ENCODE data around the gene RPS6KA3. TPM values are rescaled to one million over a fixed set of nuclear protein-coding genes. Genes with fewer than 3 reads are reported as not detected.

The RPS6KA3 gene
- total RNA-seq, 1 experiment from 2014 or later = 14.6 TPM

DNA sequence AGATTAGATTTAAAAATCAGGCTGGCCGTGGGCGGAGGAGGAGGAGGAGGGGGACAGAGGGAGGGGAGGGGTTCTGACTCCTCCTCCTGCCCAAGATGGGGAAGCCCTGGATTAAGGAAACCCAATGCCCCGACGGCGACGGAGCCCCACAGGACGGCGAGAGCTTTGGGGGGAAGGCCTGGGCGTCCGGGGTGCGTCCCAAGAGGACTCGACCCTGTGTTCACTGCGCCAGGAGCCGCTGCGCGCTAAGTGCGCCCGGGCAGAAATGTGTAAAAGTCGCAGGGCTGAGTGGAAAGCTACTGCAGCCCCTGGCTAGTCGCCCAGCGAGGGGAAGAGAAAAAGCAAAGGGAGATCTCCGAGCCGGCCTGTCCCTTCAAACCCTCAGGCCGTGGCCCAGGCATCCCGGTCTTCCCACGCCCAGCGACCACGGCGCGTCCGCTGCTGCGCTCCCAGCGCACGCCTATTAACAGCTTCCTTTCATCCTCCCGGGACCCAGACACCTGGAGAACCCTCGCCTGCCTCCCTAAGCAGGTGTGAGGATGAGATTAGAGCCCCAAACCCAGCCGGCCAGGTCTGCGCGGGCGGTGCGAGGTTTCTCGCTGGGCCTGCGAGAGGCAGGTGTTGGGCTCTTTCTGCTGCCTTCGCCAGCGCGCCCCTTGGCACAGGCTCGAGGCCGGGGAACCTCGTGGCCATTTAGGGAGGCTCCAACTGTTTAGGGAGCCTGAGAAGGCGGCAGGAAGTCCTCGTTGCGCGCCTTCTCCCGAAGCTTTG lies 1.4 kb upstream of the RPS6KA3 start (continued):
- TF ChIP-seq, protein P1, sequence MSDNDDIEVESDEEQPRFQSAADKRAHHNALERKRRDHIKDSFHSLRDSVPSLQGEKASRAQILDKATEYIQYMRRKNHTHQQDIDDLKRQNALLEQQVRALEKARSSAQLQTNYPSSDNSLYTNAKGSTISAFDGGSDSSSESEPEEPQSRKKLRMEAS (CRISPR knock-in tag; IDR thresholded peaks at IDR 0.05) = peak; percentile 87

DNA sequence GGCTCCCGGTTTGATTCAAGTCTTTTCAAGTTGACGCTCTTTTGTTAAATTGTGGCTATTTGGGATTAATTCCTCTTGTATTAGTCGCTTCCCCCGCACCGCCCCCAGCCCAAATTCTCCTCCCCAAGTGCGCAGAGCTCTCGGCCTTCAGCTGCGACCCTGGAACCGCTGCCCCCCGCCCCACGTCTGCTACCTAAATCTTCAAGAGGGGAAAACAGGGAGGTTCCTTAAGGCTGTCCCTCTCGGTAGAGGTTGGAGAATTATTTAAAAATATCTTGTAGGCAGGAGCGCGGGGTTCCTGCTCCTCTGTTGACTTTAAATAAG lies 860 bp upstream of the RPS6KA3 start:
- DNase-seq (ENCODE audit: low spot score) (no peak), ATAC-seq (no peak)
- no peak overlapping the region; the same call in 1 of the 2 replicates for H3K27ac Mint-ChIP-seq
- peak overlapping the region; percentile 77 for H3K4me3 Mint-ChIP-seq
- ChIA-PET POLR2A (interaction anchor here (0.6 to 1.1 kb wide), 4 partner anchors 92 to 183 kb away, joined by 3 read pairs; no protein-coding TSS in a partner anchor), CTCF (interaction anchor here (0.5 to 1.4 kb wide), 4 partner anchors 15 to 476 kb away, joined by 3 to 5 read pairs (median 4); no protein-coding TSS in a partner anchor)
- peaks cover 40% of the 10 kb centered on the region for H3K27me3 Mint-ChIP-seq (ENCODE audit: low read depth)
- no peak for TF ChIP-seq NFE2L1 (CRISPR knock-in tag; IDR thresholded peaks at IDR 0.05)
- TF ChIP-seq, protein P2, sequence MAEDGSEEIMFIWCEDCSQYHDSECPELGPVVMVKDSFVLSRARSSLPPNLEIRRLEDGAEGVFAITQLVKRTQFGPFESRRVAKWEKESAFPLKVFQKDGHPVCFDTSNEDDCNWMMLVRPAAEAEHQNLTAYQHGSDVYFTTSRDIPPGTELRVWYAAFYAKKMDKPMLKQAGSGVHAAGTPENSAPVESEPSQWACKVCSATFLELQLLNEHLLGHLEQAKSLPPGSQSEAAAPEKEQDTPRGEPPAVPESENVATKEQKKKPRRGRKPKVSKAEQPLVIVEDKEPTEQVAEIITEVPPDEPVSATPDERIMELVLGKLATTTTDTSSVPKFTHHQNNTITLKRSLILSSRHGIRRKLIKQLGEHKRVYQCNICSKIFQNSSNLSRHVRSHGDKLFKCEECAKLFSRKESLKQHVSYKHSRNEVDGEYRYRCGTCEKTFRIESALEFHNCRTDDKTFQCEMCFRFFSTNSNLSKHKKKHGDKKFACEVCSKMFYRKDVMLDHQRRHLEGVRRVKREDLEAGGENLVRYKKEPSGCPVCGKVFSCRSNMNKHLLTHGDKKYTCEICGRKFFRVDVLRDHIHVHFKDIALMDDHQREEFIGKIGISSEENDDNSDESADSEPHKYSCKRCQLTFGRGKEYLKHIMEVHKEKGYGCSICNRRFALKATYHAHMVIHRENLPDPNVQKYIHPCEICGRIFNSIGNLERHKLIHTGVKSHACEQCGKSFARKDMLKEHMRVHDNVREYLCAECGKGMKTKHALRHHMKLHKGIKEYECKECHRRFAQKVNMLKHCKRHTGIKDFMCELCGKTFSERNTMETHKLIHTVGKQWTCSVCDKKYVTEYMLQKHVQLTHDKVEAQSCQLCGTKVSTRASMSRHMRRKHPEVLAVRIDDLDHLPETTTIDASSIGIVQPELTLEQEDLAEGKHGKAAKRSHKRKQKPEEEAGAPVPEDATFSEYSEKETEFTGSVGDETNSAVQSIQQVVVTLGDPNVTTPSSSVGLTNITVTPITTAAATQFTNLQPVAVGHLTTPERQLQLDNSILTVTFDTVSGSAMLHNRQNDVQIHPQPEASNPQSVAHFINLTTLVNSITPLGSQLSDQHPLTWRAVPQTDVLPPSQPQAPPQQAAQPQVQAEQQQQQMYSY (CRISPR knock-in tag; IDR thresholded peaks at IDR 0.05) = no peak
- TF ChIP-seq, protein P3, sequence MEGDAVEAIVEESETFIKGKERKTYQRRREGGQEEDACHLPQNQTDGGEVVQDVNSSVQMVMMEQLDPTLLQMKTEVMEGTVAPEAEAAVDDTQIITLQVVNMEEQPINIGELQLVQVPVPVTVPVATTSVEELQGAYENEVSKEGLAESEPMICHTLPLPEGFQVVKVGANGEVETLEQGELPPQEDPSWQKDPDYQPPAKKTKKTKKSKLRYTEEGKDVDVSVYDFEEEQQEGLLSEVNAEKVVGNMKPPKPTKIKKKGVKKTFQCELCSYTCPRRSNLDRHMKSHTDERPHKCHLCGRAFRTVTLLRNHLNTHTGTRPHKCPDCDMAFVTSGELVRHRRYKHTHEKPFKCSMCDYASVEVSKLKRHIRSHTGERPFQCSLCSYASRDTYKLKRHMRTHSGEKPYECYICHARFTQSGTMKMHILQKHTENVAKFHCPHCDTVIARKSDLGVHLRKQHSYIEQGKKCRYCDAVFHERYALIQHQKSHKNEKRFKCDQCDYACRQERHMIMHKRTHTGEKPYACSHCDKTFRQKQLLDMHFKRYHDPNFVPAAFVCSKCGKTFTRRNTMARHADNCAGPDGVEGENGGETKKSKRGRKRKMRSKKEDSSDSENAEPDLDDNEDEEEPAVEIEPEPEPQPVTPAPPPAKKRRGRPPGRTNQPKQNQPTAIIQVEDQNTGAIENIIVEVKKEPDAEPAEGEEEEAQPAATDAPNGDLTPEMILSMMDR (IDR thresholded peaks at IDR 0.05) = no peak
- TF ChIP-seq MYBL2 (CRISPR knock-in tag; IDR thresholded peaks at IDR 0.05) = no peak
- TF ChIP-seq, protein P4, sequence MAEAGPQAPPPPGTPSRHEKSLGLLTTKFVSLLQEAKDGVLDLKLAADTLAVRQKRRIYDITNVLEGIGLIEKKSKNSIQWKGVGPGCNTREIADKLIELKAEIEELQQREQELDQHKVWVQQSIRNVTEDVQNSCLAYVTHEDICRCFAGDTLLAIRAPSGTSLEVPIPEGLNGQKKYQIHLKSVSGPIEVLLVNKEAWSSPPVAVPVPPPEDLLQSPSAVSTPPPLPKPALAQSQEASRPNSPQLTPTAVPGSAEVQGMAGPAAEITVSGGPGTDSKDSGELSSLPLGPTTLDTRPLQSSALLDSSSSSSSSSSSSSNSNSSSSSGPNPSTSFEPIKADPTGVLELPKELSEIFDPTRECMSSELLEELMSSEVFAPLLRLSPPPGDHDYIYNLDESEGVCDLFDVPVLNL (CRISPR knock-in tag; IDR thresholded peaks at IDR 0.05; ENCODE audit: borderline replicate concordance, low read depth) = no peak
- no peak for TF ChIP-seq NR3C1 (CRISPR knock-in tag; conservative IDR thresholded peaks at IDR 0.05; ENCODE audit: low read depth)
- TF ChIP-seq, protein P5, sequence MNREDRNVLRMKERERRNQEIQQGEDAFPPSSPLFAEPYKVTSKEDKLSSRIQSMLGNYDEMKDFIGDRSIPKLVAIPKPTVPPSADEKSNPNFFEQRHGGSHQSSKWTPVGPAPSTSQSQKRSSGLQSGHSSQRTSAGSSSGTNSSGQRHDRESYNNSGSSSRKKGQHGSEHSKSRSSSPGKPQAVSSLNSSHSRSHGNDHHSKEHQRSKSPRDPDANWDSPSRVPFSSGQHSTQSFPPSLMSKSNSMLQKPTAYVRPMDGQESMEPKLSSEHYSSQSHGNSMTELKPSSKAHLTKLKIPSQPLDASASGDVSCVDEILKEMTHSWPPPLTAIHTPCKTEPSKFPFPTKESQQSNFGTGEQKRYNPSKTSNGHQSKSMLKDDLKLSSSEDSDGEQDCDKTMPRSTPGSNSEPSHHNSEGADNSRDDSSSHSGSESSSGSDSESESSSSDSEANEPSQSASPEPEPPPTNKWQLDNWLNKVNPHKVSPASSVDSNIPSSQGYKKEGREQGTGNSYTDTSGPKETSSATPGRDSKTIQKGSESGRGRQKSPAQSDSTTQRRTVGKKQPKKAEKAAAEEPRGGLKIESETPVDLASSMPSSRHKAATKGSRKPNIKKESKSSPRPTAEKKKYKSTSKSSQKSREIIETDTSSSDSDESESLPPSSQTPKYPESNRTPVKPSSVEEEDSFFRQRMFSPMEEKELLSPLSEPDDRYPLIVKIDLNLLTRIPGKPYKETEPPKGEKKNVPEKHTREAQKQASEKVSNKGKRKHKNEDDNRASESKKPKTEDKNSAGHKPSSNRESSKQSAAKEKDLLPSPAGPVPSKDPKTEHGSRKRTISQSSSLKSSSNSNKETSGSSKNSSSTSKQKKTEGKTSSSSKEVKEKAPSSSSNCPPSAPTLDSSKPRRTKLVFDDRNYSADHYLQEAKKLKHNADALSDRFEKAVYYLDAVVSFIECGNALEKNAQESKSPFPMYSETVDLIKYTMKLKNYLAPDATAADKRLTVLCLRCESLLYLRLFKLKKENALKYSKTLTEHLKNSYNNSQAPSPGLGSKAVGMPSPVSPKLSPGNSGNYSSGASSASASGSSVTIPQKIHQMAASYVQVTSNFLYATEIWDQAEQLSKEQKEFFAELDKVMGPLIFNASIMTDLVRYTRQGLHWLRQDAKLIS (CRISPR knock-in tag; IDR thresholded peaks at IDR 0.05; ENCODE audit: borderline replicate concordance) = no peak
- H3K4me1 Mint-ChIP-seq = peaks cover 19% of the 10 kb centered on the region
- H3K9me3 Mint-ChIP-seq = no peaks in the 10 kb centered on the region
- no peaks in the 10 kb centered on the region for H3K36me3 Mint-ChIP-seq
